Suppressor macrophage treated with lipopolysaccharide for 1 hour (primary cell): ENCODE measurements around the gene QRFP.

ENCODE experiments used
- DNase-seq, 3 donors: peaks; one replicate each; pipeline ENCODE4 v3.0.0-alpha.2; 2020 to 2022

The QRFP gene

GRCh38 chr9:130904070-130905044, 7.7 kb upstream of the QRFP start:
- no peak for DNase-seq

- DNase-seq, result no peak
Measured at GRCh38 chr9:130903194-130904069, 6.8 kb upstream of the QRFP start.

- DNase-seq, result no peak
Measured at GRCh38 chr9:130902204-130903185, 5.9 kb upstream of the QRFP start.

GRCh38 chr9:130901498-130902203, 5.0 kb upstream of the QRFP start:
- no peak for DNase-seq

GRCh38 chr9:130900701-130901497, 4.3 kb upstream of the QRFP start:
- DNase-seq, result no peak

- no peak for DNase-seq
Measured at GRCh38 chr9:130899051-130899748, 2.6 kb upstream of the QRFP start.

GRCh38 chr9:130898552-130898852, 1.9 kb upstream of the QRFP start:
- DNase-seq, result no peak

GRCh38 chr9:130897848-130898551, 1.4 kb upstream of the QRFP start:
- no peak for DNase-seq

- DNase-seq, result no peak
Measured at GRCh38 chr9:130897105-130897751, 616 bp upstream of the QRFP start.

- no peak for DNase-seq
Measured at GRCh38 chr9:130895481-130896232, 955 bp downstream of the QRFP start.

- no peak for DNase-seq
Measured at GRCh38 chr9:130895038-130895437, 1.6 kb downstream of the QRFP start.

- no peak for DNase-seq
Measured at GRCh38 chr9:130894546-130894945, 2.1 kb downstream of the QRFP start.

- DNase-seq, result peak; percentile 88 to 90 (median 89)
Measured at GRCh38 chr9:130893341-130894101, 3.1 kb downstream of the QRFP start.

GRCh38 chr9:130892477-130893304, 3.9 kb downstream of the QRFP start:
- peak in 1 of 3 donors; percentile 3 for DNase-seq

GRCh38 chr9:130891688-130892476, 4.7 kb downstream of the QRFP start:
- no peak for DNase-seq
